Hematopoietic multipotent progenitor cell treated with erythropoietin and hydrocortisone succinate and interleukin-3 and kit ligand, for 8 days (in vitro differentiated cells): Measurements from ENCODE around the gene TTLL10.
"Not testable (repeated sequence)": the region's sequence is repeated elsewhere in the genome, so short reads cannot be mapped to it uniquely, and the experiment has no call there.

Experiments used
- DNase-seq: peaks from one replicate; pipeline ENCODE4 v3.0.0-alpha.2; 2015

TTLL10 gene

GRCh38 chr1:1194723-1195122, 21.0 kb downstream of the TTLL10 start:
- DNase-seq, result no peak

- DNase-seq, result not testable (repeated sequence)
Observed at GRCh38 chr1:1195726-1196125, 22.0 kb downstream of the TTLL10 start.

- no peak for DNase-seq
Observed at GRCh38 chr1:1196431-1197187, 22.9 kb downstream of the TTLL10 start.

DNA sequence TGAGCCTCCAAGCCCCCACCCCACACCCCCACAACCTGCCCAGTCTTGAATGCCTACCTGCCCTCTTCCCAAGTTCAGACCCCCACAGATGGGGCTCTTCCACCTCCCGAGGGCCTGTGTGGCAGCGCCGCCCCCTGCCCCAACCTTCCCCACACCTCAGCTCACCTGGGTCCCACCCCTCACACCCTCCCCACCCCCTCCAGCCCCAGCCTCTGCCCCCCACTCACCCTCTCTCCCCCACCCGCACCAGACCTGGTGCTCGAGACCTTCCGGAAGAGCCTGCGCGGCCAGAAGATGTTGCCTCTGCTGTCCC, 23.5 kb downstream of the TTLL10 start:
- DNase-seq, result no peak

- DNase-seq, result no peak
Observed at GRCh38 chr1:1197551-1198422, 24.1 kb downstream of the TTLL10 start.

- DNase-seq, result no peak
Observed at GRCh38 chr1:1198423-1199140, 24.9 kb downstream of the TTLL10 start.

- DNase-seq, result no peak
Observed at GRCh38 chr1:1199141-1199960, 25.7 kb downstream of the TTLL10 start.

DNA sequence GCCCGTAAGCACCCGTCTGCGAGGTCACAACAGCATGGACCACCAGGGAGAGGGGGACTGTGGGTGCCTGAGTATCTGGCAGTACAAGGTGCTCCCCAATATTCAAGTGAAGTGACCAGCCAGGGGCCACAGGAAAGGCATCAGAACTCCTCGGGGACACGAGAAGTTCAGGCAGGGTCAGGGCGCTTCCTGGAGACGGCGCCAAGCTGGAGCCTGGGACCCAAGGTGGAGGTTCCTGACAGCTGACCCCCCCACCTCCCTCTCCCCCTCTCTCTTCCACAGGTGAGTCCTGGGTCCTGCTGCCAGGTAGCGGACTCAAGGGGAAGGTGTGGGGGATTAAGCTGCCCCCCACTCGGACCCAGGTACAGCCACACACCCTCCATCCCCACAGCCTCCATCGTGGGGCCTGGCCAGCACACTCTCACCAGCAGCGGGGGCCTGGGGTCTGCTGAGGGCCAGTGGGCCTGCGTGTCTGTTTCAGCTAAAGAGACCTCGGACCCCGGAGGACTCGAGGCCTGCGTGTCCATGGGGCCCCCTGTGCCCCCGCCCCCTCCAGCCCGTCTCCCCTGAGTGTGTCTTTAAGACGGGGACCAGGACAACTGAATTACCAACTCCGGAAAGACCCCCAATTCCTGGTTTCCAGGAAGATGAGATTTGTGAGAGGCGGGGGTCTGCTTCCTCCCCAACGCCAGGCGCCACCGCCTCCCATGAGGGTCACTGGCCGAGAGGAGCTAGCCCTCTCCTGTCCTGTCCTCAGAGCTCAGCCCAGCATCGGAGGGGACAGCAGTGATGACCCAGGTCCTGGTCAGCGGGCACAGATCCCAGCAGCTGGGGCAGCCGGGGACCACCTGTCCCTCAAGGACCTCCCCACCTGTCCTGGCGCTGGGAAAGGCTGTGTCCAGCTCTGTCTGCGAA, 26.5 kb downstream of the TTLL10 start:
- no peak for DNase-seq

- no peak for DNase-seq
Observed at GRCh38 chr1:1200876-1201810, 27.5 kb downstream of the TTLL10 start.

GRCh38 chr1:1202831-1203560, 29.3 kb downstream of the TTLL10 start:
- no peak for DNase-seq

- no peak for DNase-seq
Observed at GRCh38 chr1:1203561-1204424, 30.1 kb downstream of the TTLL10 start.

DNA sequence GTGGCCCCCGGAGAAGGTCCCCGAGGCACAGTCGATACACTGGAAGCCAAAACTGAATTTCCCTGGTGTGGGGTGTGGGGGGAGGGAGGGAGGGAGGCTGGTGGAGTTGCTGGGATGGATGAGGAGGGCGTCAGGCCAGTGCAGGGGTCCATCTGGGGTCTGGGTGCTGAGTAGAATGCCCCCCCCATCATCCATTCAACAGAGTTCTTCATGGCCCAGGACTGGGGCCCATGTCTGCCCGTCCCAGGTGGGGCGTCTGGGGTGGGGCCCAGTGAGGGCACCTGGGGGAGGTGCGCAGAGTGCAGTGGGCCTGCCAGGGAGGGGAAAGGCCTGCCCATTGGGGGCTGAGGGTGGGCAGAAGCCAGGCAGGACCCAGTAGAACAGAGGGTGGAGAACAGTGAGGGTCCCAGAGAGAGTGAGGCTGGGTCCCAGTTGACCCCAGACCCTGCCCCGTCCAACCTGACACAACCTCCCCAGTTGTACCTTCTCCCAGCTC, 30.8 kb downstream of the TTLL10 start:
- no peak for DNase-seq

DNA sequence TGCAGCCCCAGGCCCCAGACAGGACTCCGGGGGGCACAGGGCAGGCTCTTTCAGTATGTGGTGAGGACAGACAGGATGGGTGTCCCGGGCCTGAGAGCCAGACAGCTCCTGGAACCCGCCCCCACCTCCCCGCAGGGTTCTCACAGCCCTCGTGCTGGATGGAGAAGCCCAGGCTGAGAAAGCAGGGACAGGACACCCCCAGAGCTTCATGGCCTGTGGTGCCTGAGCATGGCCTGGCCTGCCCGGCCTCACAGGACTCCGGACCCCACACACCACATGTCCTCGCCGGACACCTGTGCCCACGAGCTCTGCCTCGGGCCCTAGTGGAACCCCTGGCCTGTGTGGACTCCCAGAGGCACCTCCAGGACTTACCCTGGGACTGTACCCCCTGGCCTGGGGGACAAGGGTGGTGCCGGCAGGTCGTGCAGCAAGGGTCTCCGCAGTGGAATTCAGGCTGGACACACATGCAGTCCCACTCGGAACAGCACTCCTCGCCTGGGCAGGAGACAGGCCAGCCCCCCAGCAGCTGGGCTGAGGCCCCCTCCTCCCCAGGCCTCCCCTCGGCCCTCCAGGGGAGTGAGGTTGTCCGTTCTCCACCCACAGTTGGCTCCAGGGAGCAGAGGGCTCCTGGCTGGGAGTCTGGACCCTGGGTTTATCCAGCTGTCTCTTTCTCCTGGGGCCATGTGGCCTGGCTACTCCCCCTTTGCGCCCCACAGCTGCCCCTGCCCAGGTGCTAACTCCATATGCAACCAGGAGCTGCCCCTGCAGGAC, 31.5 kb downstream of the TTLL10 start:
- DNase-seq, result no peak

DNA sequence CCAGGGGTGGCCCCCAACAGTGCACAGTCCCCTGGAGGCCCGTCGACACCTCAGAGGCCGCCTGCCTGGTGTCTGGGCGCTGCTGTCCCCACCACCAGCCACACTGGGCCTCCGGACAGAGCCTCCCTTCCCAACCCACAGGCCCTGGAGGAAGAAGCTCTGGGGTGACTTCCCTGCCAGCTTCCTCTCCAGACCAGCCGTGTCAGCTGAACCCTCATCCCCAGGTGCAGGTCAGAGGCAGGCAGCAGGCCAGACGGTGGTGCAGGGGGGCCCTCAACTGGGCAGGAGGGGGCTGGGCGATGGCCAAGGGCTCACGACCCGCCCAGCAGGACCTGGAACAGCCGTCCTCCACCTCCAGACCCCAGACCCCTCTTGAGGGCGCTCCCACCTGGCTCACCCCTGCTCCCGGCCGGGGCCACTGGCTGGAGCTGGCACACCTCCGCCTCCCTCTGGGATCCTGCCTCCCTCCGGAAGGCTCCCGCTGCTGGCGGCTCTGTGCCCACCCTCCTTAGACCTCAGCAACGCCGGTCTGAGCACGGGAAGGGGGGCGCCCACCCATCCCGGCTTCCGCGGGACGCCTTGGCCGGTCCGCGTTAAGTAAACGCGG, 32.2 kb downstream of the TTLL10 start:
- DNase-seq, result no peak

- DNase-seq, result no peak
Observed at GRCh38 chr1:1206376-1206965, 32.8 kb downstream of the TTLL10 start, which contains the start of gene TNFRSF18. Gene TNFRSF18, minus strand, starts transcription at chr1:1206592. Its CDS starts 21 bp downstream, at chr1:1206571.

GRCh38 chr1:1206966-1207531, 33.4 kb downstream of the TTLL10 start:
- no peak for DNase-seq

GRCh38 chr1:1207571-1207892, 33.9 kb downstream of the TTLL10 start:
- no peak for DNase-seq
